GM18951 (cell line): Measurements from ENCODE around the gene VN1R4.
A peak's percentile ranks its signal among the peaks of the same experiment; 100 is the strongest.
"Not testable (repeated sequence)": the region's sequence is repeated elsewhere in the genome, so short reads cannot be mapped to it uniquely, and the experiment has no call there.

Experiments used
- POLR2A ChIP-seq: IDR thresholded peaks from 4 replicates; pipeline ENCODE4 v1.6.1; 2011; ENCODE audit warnings: mild to moderate bottlenecking; ENCODE audit not compliant: insufficient read length, insufficient read depth; ENCODE audit errors: extremely low read depth
- in situ Hi-C: fragments of 300-500 bp; cut with MboI; formaldehyde crosslinking; loops from one replicate; pipeline ENCODE4 v1.12.0; 2022; ENCODE audit warnings: low sequenced_read_pairs, mixed read lengths, inconsistent platforms; ENCODE audit not compliant: unreplicated experiment

VN1R4 gene

DNA sequence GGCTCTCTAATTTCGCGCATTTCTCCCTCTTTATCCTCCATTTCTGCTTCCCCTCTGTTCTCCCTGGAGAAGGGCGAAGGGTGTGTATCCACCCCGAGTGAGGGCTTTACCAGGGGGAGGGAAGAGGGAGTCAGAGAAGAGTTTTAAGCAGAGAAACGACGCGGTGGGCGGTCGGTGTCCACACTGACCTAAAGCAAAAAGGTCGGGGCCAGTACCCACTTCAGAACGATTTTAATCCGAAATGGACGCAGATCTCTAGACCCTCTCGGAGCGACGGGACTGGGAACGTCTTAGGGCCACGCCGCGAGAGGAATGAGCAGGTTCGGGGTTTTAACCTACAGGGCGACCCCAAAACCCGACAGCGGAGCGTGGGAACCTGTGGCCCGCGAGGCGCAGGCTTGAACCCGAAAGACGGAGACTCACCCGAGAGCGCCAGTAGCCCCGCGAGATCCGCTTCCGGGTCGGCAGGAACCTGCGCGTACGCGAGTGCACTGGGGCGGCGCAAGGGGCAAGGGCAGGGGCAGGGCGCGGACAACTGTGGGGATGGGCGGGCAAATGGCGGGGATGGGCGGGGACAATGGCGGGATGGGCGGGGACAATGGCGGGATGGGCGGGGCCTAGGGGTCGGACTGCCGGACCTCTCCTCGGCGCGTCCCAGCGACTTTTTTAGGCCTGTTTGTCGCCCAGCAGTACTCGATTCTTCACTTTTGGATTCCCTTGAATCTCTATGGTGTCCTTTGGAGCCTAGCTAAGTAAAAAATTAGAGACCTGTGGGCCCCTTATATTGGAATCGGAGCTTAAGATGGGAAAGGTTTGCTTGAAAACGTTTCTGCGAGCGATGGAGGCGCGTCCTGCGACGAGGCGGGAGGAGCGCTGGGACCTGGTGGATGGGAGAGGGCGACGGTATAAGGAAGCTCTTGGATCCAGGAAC, 12.8 kb downstream of the VN1R4 start, which contains the start of gene ZNF677:
Gene ZNF677, minus strand, starts transcription at position 463 of the 931 bp plus-strand sequence. CDS start 3,323 bp downstream, outside the sequence.
- in situ Hi-C loops = no loop called here

GRCh38 chr19:53246498-53246897, 21.0 kb downstream of the VN1R4 start:
- in situ Hi-C loops = no loop called here
- no peak for TF ChIP-seq POLR2A

More for the DNA sequence above, 12.8 kb downstream of the VN1R4 start, which contains the start of gene ZNF677:
- TF ChIP-seq POLR2A = peak; percentile 40

DNA sequence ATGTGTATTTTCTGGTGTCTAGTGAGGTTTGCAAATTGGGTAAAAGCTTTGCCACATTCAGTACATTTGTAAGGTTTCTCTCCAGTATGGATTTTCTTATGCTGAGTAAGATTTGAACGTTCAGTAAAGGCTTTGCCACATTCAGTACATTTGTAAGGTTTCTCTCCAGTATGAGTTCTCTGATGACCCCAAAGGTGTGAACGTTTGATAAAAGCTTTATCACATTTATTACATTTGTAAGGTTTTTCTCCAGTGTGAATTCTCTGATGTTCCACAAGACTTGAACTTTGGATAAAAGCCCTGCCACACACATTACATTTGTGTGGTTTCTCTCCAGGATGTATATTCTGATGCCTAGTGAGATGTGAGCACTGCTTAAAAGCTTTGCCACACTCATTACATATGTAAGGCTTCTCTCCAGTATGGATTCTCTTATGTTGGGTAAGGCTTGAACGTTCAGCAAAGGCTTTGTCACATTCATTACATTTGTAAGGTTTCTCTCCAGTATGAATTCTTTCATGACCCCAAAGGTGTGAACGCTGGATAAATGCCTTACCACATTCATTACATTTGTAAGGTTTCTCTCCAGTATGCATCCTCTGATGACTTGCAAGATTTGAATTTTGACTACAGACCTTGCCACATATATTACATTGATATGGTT, 30.3 kb downstream of the VN1R4 start:
- in situ Hi-C loops = no loop called here
- no peak for TF ChIP-seq POLR2A

- no peak for TF ChIP-seq POLR2A
- in situ Hi-C loops = no loop called here
Measured at GRCh38 chr19:53224606-53225005, 42.9 kb downstream of the VN1R4 start.

GRCh38 chr19:53222716-53223115, 44.8 kb downstream of the VN1R4 start:
- in situ Hi-C loops = not testable (repeated sequence)
